GM18867 (cell line): ENCODE results near the gene IQSEC3.

Experiments used
- ATAC-seq: cut with Tn5 transposase; IDR thresholded peaks from one replicate; pipeline ENCODE4 v1.9.1; 2021; ENCODE audit warnings: mild to moderate bottlenecking, moderate library complexity; ENCODE audit not compliant: unreplicated experiment

Gene IQSEC3

DNA sequence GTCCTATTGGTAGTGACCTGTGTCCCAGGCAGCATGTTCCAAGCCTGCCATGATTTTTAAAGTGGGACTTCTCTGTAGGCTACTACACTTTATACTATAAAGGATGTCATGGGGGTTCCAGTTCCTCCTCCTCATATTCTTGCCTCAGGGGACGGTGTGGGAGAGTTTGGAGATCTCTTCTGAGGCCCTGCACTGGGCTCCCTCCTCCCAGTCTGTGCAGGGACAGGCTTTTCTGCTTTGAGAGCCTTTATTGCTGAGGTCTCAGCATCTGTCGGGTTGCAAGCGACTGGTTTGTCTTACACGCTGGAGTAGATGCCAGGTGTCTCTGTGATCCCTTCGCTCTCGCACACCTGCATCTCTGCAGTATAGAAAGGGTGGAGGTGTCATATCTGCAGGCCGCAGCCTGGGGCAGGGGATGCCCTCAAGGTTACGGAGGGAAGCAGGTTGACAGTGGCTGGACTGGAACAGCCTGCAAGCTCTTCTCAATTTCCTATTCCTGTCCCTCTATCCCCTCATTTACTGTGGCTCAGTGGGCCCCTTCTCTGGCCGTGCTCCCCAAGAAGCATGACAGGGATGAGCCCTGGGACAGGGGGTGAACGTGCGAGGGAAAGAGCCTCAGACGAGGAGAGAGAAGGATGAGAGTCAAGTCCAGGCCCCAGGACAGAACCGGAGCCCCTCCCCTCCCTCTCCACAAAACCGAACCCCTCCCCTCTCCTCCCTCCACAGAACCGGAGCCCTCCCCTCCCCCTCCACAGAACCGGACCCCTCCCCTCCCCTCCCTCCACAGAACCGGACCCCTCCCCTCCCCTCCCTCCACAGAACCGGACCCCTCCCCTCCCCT, 96.1 kb downstream of the IQSEC3 start:
- ATAC-seq, result no peak

- ATAC-seq, result no peak
Measured at GRCh38 chr12:163406-163986, 96.9 kb downstream of the IQSEC3 start.

DNA sequence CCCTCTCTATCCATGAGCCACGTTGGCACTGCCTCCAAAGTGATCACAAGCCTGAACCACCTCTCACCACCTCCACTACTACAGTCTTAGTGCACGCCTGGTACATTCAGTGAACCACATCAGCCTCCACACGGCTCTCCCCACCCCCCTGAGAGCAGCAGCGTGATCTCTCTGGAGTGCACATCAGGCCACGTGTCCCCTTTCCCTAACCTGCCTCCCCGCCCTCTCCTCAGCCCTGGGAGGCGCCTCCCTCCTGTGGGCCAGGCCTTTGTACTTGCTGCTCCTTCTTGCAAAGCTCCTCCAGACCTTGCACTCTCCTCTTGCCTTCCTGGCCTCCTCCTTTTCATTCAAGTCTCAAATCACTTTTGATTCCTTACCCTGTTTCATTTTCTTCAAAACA, 97.6 kb downstream of the IQSEC3 start:
- no peak for ATAC-seq

DNA sequence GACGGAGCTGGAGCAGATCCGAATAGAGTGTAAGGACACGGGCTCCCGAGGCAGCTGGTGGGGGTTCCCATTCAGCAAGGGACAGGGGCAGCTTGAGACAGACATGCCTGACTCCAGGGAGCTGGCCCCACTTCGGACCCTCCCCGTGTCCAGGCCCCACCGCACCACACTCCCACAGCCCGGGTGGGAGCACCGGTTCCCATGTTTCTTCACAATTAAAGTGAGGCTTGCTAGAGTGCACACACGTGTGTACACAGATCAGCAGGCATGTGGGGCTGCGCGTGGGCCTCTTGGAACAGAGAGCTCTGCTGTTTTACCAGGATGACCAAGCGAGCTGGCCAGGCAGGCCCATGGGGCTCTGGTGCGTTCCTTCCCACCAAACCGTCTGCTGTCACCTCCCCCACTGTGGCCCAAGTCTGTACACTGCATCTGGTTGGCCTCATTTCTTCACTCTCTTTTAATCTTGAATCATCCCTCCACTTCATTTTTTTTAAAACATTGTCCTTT, 99.3 kb downstream of the IQSEC3 start:
- no peak for ATAC-seq

DNA sequence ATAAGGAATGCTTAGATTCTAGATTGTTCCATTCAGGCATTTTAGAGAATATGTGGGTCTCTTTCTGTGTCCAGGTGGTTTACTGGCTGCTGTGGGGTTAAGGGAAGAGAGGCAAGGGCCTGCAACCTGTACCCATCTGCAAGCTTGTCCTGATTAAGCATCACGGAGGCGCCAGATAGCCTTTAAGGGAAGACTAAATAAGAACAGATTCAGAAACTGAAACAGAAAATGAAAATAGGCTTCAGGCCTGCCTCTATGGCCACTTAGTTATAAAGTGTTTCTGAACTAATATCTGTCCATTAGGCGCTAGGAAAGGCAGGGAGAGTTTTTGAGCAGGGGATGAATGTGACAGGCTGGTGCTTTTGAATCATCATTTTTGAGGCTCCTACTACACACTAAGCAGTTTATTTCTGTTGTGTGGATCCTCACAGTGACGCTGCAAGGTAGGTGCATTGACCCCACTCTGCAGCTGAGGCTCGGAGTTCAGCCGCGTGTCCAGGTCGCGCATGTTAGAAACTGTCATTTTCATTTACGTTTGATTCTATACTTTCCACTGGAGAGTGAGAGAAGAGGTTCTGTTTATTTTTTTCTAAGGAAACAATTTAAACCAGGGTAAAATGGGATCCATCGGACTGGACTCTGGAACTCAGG, 100.0 kb downstream of the IQSEC3 start:
- ATAC-seq, result no peak

GRCh38 chr12:167959-168600, 101.5 kb downstream of the IQSEC3 start:
- ATAC-seq, result no peak

- ATAC-seq, result no peak
Measured at GRCh38 chr12:168763-169525, 102.4 kb downstream of the IQSEC3 start.

DNA sequence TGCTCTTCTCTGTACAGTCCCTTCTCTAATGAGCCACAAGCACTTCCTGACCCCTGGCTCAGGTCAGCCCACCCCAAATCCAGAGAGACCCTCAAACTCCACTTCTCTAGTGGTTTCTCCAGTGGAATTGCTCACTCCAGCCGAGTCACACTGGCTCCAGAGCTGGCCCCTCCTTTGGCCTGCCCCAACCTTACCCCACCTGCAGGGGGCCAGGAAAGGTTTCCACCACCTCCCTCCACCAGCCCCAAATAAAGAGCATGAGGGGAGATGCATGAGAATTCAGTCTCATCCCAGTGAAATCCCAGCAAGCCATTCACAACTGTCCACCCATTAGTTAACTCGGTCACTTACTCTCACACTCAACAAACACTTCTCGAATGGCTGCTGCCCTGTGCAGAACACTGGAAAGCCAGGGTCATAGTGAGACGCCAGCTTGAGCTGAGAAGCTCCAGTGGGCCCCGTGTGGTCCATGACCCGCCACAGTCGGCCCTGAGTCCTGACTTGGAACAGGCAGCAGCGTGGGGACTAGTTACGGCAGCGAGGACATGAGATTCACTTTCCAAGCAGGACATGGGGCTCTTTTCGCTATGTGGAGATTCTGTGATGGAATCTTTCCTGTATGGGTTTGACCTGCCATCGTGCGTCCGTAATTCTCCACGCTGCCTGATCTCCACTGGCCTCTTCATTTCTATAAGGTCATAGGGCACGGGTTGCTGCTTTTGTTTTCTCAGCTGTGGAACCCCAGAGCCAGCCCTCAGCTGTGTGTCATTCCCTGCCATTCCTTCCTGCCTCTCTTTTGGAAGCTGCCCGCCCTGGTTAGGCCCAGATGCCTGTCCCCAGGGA, 103.2 kb downstream of the IQSEC3 start:
- no peak for ATAC-seq

DNA sequence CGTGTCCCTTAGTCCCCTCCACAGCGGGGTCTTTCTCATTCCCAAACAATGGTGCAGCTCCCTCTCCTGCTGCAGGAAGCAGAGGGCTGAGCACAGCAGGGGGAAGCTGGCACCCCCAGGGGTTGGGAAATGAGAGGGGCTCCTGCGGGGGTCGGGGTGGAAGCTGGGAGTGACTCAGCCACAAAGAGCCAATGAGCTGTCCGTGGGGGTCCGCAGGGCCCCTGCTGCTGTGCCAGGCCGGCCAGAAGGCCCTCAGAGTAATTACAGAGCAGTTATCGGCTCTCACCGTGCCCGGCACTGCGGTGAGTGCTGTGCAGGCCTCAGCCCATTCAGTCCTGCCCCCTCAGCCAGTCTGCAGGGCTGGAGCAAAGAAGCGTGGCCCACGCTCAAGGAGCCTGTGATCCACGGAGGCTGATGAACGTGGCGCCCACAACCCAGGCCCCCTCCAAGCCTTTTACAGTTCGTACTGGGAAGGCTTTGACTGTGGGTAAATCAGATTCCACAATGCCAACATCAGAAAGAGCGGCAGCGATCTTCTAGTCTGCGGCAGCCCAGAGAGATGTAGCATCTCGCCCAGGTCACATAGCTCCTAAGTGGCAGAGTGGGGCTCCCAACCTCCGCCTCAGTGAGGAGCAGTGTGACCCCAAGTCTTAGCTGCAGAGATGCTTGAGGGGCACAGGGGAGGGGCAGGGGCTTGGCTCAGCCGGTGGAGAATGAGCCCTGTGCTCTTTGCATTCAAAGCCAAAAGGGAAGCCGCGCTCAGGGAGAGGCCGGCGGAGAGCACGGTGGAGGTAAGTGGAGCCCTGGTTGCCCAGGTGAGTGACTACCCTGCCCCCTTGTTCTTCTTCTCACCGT, 104.0 kb downstream of the IQSEC3 start:
- ATAC-seq, result no peak

DNA sequence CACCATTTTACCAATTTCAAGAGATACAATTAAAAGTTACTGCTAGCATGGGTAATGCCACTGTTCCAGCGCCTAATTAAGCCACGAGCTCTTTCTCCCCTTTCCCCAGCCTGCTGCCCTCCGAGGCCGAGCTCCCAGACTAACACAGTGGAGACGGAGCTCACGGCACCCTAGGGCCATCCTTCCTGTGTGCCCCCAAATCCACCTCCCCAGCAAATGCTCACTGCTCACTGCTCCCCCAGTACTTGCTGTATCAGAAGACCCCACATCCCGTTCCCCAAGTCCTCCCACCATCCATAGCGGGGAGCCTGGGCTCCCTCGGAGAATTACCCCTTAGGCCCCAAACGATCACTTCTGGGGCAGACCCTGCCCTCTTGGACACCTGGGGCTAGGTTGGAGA, 104.7 kb downstream of the IQSEC3 start:
- no peak for ATAC-seq

DNA sequence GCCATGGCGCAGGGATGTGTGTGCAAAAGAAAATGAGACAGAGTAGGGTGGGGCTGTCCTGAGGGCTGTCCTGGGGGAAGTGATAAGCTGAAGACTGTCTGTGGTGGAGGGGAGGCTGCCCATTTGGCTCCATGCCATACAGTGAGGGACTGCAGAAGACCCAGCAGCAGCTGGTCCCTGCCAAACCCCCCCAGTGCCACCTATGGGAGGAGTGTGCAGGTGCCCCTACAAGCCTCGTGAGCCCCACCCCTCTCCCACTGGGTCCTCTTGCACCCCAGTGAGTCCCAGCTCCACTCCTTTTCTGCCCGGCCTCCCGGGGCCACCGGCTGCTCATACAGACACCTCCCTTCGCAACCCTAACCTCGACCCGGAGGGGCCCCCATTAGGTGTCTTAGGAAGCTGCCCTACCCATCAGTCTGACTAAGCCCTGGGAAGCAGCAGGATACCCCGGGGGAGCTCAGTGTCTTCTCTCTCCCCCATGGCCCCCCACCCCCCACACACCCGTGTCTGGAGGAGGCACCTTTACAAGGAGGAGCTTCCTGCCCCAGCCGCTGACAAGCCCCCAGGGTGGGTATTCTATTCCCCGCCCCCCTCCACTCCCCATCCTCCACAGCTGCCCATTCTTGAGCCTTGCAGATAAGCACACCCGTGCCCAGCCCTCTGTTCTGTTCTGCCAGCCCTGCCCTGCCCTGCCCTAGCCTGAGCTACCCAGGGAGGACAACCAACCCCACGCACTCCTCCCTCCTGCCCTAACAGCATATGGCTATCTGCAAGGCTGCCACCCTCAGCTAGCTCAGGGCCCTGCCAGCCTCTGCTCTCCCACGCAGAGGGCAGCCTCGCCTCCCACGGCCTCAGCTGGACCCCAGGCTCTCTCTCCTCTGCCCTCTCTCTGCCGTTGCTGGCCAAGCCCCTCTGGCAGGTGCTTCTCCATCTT, 105.4 kb downstream of the IQSEC3 start:
- ATAC-seq, result no peak

- no peak for ATAC-seq
Measured at GRCh38 chr12:172732-173161, 106.2 kb downstream of the IQSEC3 start.

DNA sequence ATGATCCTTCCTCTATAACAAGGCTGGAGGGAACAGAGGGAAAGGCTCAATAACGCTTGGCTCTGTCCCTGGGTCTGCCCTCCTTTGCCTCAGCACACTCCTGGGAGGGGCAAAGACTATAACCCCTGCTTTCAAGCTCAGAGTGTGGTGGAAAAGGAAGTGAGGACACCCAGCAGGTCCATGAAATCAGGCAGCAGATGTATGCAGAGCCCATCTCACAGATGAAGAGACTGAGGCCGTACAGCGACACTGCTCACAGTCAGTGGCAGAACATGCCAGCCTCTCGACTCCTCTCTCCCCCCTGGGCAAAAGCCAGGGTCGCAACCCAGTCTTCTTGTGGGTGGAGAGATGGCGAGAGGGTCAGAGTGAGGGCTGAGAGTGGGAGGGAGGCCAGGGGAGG, 107.6 kb downstream of the IQSEC3 start:
- ATAC-seq, result no peak

GRCh38 chr12:174596-174995, 108.0 kb downstream of the IQSEC3 start:
- no peak for ATAC-seq

GRCh38 chr12:175250-175649, 108.7 kb downstream of the IQSEC3 start:
- no peak for ATAC-seq

- ATAC-seq, result no peak
Measured at GRCh38 chr12:175759-176158, 109.2 kb downstream of the IQSEC3 start.

DNA sequence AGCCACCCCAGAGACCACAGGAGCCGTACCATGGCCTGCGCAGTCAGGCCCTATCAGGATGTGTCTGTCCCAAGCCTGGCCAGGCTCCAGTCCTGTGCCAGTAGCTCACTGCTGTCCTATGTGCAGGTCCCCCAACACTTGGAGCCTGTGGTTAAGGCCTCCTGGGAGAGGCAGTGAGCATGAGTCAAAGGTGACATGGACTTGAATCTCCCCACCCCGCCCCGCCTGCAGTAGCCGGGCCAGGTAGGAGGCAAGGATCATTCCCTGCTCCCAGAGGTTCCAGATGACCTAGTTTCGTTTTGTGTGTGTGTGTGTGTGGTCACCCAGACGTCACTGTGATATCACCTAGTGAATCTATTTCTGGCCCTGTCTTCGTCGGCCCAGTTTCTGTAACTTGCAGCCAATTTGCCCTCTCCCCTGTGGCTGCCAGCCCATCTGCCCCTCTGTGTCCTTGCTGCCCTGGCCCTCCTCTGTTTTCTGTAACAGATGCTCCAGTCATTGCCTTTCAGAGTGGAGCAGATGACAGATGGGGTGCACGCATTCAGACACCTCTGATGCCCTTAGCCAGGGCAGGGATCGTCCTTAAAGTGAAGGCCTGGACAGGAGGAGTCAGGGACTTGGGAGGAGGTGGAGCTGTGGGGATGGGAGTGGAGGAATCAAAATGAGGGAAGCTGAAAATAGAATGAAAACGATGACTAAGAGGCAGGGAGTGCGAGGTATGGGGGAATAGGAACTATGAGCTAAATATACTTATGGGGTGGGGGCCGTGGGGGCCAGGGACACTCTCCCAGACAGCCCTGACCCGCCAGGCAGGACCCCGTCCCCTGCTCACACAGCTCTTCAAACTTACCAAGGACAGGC, 110.0 kb downstream of the IQSEC3 start:
- ATAC-seq, result no peak
